GM23338 (cell line): ENCODE results near the gene CEP70. TPM values are rescaled to one million over a fixed set of nuclear protein-coding genes. Genes with fewer than 3 reads are reported as not detected.

Experiments
- ATAC-seq: fragments of 200-7000 bp; cut with Tn5 transposase; 3 replicates; pipeline ENCODE4 v1.9.1; 2020
- DNase-seq: peaks from one replicate; pipeline ENCODE4 v3.0.0-alpha.2; 2015; ENCODE audit warnings: low spot score
- H2AFZ ChIP-seq: fragments of 200-600 bp; sonication (generic); 2 replicates; pipeline ENCODE4 v1.8.0; 2016; ENCODE audit warnings: antibody characterized with exemption, mild to moderate bottlenecking, moderate library complexity
- H3F3A ChIP-seq: fragments of 200-600 bp; sonication (generic); replicated peaks from 2 replicates; pipeline ENCODE4 v1.8.0; 2017; ENCODE audit warnings: antibody characterized with exemption, mixed run types, low read depth
- H3K27ac ChIP-seq: fragments of 200-600 bp; sonication (generic); 2 replicates; pipeline ENCODE4 v1.6.1; 2016; ENCODE audit warnings: low read depth
- H3K27me3 ChIP-seq: fragments of 200-600 bp; sonication (generic); 2 replicates; pipeline ENCODE4 v1.8.0; 2016; ENCODE audit warnings: mild to moderate bottlenecking, mixed run types, moderate library complexity; ENCODE audit not compliant: insufficient read depth
- H3K36me3 ChIP-seq: fragments of 200-600 bp; sonication (generic); 2 replicates; pipeline ENCODE4 v1.8.0; 2016; ENCODE audit warnings: mild to moderate bottlenecking; ENCODE audit not compliant: insufficient read depth
- H3K4me1 ChIP-seq: fragments of 200-600 bp; sonication (generic); 2 replicates; pipeline ENCODE4 v1.8.0; 2016; ENCODE audit warnings: mild to moderate bottlenecking, moderate library complexity; ENCODE audit not compliant: insufficient read depth
- H3K4me2 ChIP-seq: fragments of 200-600 bp; sonication (generic); 2 replicates; pipeline ENCODE4 v1.7.1; 2017; ENCODE audit warnings: mixed run types
- H3K4me3 ChIP-seq: fragments of 200-600 bp; sonication (generic); 2 replicates; pipeline ENCODE4 v1.6.1; 2016; ENCODE audit warnings: mixed run types
- H3K79me2 ChIP-seq: fragments of 200-600 bp; sonication (generic); replicated peaks from 2 replicates; pipeline ENCODE4 v1.8.0; 2017; ENCODE audit warnings: mild to moderate bottlenecking; ENCODE audit not compliant: insufficient read depth
- H3K9me2 ChIP-seq: fragments of 200-600 bp; sonication (generic); 2 replicates; pipeline ENCODE4 v1.8.0; 2017; ENCODE audit not compliant: insufficient read depth
- H4K20me1 ChIP-seq: fragments of 200-600 bp; sonication (generic); replicated peaks from 2 replicates; pipeline ENCODE4 v1.8.0; 2017; ENCODE audit warnings: mild to moderate bottlenecking; ENCODE audit not compliant: insufficient read depth
- H3K27ac Mint-ChIP-seq: 2 replicates; pipeline ENCODE4 v1.8.0; 2020; ENCODE audit warnings: inconsistent platforms, mild to moderate bottlenecking, moderate library complexity, mixed read lengths
- H3K27me3 Mint-ChIP-seq: 3 replicates; pipeline ENCODE4 v1.8.0; 2022; ENCODE audit warnings: low read depth, mild to moderate bottlenecking, moderate library complexity, mixed read lengths, inconsistent platforms; ENCODE audit not compliant: insufficient read depth, poor library complexity
- H3K36me3 Mint-ChIP-seq: 3 replicates; pipeline ENCODE4 v1.8.0; 2021; ENCODE audit warnings: low read depth, mild to moderate bottlenecking, inconsistent platforms, moderate library complexity, mixed read lengths
- H3K4me1 Mint-ChIP-seq: 3 replicates; pipeline ENCODE4 v1.8.0; 2020; ENCODE audit warnings: mild to moderate bottlenecking, inconsistent platforms, mixed read lengths
- H3K4me3 Mint-ChIP-seq: 3 replicates; pipeline ENCODE4 v1.8.0; 2021; ENCODE audit warnings: moderate library complexity, mild to moderate bottlenecking, inconsistent platforms, mixed read lengths
- H3K9me3 Mint-ChIP-seq: 3 replicates; pipeline ENCODE4 v1.8.0; 2020; ENCODE audit warnings: moderate library complexity, mild to moderate bottlenecking, inconsistent platforms, mixed read lengths
- CREB1 ChIP-seq: fragments of 250-450 bp; sonication (Bioruptor Pico); IDR thresholded peaks from 2 replicates; pipeline ENCODE4 v1.5.0; 2020; ENCODE audit warnings: low read depth, mild to moderate bottlenecking, moderate library complexity
- EZH2 ChIP-seq: fragments of 200-600 bp; sonication (generic); IDR thresholded peaks from one replicate; pipeline ENCODE4 v1.8.0; 2017; ENCODE audit warnings: antibody characterized with exemption, mild to moderate bottlenecking, low read depth; ENCODE audit not compliant: unreplicated experiment
- EZH2phosphoT487 ChIP-seq: fragments of 200-600 bp; sonication (generic); IDR thresholded peaks from one replicate; pipeline ENCODE4 v1.8.1; 2018; ENCODE audit warnings: antibody characterized with exemption; ENCODE audit not compliant: unreplicated experiment
- JUNB ChIP-seq: IDR thresholded peaks from one replicate; pipeline ENCODE4 v1.6.1; 2016; ENCODE audit warnings: antibody characterized with exemption; ENCODE audit not compliant: unreplicated experiment
- NANOG ChIP-seq: IDR thresholded peaks from 2 replicates; pipeline ENCODE4 v1.6.1; 2016; ENCODE audit warnings: antibody characterized with exemption, borderline replicate concordance
- POLR2AphosphoS5 ChIP-seq: IDR thresholded peaks from 2 replicates; pipeline ENCODE4 v1.6.1; 2016; ENCODE audit warnings: antibody characterized with exemption, low read depth
- STAT1 ChIP-seq: IDR thresholded peaks from one replicate; pipeline ENCODE4 v1.6.1; 2016; ENCODE audit warnings: antibody characterized with exemption; ENCODE audit not compliant: unreplicated experiment
- ZNF114 ChIP-seq: fragments of 250-450 bp; sonication (Bioruptor Pico); IDR thresholded peaks from 2 replicates; pipeline ENCODE4 v1.5.0; 2020; ENCODE audit warnings: mild to moderate bottlenecking, moderate library complexity
- ZNF331 ChIP-seq: fragments of 250-450 bp; sonication (Bioruptor Pico); IDR thresholded peaks from 2 replicates; pipeline ENCODE4 v1.5.0; 2020; ENCODE audit warnings: low read depth, mild to moderate bottlenecking, moderate library complexity
- polyA plus RNA-seq: library from polyadenylated mRNA; unstranded; fragments of >200 nt; fragmentation: Nextera tagmentation; extraction: Ambion mirVana; gene quantifications from 2 replicates; pipeline ENCODE4 v1.2.1, GENCODE V29; 2016
- total RNA-seq: library from RNA; depleted of rRNA; stranded (reverse); fragments of >200 nt; shearing (Covaris generic); gene quantifications from 2 replicates; pipeline ENCODE4 v1.2.3, GENCODE V29; 2014
- TF ChIP-seq, protein P1 (sequence below), 2 experiments: fragments of 200-600 bp in 1 of 2; sonication (generic) in 1 of 2; conservative IDR thresholded peaks; 2 replicates each; pipeline versions ENCODE4 v1.5.1 to v1.6.1; 2016 to 2017; ENCODE audit warnings: antibody characterized with exemption in 2 of 2, low read depth in 2 of 2, mild to moderate bottlenecking in 2 of 2, moderate library complexity in 1 of 2
- TF ChIP-seq, protein P2 (sequence below): IDR thresholded peaks from one replicate; pipeline ENCODE4 v1.6.1; 2018; ENCODE audit warnings: antibody characterized with exemption; ENCODE audit not compliant: unreplicated experiment
- TF ChIP-seq, protein P3 (sequence below): IDR thresholded peaks from 2 replicates; pipeline ENCODE4 v1.6.1; 2016; ENCODE audit warnings: antibody characterized with exemption
- TF ChIP-seq, protein P4 (sequence below): fragments of 250-450 bp; sonication (Bioruptor Pico); IDR thresholded peaks from 2 replicates; pipeline ENCODE4 v1.5.0; 2020; ENCODE audit warnings: mild to moderate bottlenecking, moderate library complexity

Gene CEP70
- total and polyA plus RNA-seq, 2 experiments from 2014 or later, result 28.8 to 31.4 TPM

DNA sequence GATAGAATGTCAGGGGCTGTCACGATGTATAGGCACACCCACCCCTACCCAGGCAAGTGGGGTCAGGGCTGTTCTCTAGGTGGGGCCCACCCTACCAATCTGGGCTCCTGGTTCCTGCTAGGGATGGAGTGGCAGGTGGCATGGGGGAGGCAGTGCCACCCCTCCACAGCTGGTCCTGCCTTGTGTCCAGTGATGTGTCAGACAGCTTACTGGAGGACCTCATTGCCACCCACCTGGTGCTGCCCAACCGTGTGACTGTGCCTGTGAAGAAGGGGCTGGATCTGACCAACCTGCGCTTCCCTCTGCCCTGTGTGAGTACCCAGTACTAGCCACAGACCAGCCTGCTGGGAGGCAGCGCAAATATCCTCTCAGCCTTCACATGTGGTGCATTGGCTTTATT is 132.2 kb downstream of the CEP70 start:
- 0 out of 3 replicates have a peak, but pooled peaks cover 5% of the 10 kb centered on the region for H3K9me3 Mint-ChIP-seq
- ATAC-seq, result no peak
- no peak for DNase-seq

More for the DNA sequence above, 132.2 kb downstream of the CEP70 start:
- H3K36me3 ChIP-seq, result no peaks in the 10 kb centered on the region
- no peak overlapping the region for H3K27ac Mint-ChIP-seq
- H3K4me3 ChIP-seq, result no peak overlapping the region
- no peaks in the 10 kb centered on the region for H3K9me2 ChIP-seq
- H3K4me1 Mint-ChIP-seq, result peaks cover 8% of the 10 kb centered on the region; the same call in 2 of the 3 replicates
- peaks cover 4% of the 10 kb centered on the region for H3K27me3 Mint-ChIP-seq
- no peak for TF ChIP-seq CREB1 (CRISPR knock-in tag)
- TF ChIP-seq, protein P1, sequence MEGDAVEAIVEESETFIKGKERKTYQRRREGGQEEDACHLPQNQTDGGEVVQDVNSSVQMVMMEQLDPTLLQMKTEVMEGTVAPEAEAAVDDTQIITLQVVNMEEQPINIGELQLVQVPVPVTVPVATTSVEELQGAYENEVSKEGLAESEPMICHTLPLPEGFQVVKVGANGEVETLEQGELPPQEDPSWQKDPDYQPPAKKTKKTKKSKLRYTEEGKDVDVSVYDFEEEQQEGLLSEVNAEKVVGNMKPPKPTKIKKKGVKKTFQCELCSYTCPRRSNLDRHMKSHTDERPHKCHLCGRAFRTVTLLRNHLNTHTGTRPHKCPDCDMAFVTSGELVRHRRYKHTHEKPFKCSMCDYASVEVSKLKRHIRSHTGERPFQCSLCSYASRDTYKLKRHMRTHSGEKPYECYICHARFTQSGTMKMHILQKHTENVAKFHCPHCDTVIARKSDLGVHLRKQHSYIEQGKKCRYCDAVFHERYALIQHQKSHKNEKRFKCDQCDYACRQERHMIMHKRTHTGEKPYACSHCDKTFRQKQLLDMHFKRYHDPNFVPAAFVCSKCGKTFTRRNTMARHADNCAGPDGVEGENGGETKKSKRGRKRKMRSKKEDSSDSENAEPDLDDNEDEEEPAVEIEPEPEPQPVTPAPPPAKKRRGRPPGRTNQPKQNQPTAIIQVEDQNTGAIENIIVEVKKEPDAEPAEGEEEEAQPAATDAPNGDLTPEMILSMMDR (conservative IDR thresholded peaks at IDR 0.05; ENCODE audit: low read depth in 2 of 2), result no peak
- TF ChIP-seq, protein P2, sequence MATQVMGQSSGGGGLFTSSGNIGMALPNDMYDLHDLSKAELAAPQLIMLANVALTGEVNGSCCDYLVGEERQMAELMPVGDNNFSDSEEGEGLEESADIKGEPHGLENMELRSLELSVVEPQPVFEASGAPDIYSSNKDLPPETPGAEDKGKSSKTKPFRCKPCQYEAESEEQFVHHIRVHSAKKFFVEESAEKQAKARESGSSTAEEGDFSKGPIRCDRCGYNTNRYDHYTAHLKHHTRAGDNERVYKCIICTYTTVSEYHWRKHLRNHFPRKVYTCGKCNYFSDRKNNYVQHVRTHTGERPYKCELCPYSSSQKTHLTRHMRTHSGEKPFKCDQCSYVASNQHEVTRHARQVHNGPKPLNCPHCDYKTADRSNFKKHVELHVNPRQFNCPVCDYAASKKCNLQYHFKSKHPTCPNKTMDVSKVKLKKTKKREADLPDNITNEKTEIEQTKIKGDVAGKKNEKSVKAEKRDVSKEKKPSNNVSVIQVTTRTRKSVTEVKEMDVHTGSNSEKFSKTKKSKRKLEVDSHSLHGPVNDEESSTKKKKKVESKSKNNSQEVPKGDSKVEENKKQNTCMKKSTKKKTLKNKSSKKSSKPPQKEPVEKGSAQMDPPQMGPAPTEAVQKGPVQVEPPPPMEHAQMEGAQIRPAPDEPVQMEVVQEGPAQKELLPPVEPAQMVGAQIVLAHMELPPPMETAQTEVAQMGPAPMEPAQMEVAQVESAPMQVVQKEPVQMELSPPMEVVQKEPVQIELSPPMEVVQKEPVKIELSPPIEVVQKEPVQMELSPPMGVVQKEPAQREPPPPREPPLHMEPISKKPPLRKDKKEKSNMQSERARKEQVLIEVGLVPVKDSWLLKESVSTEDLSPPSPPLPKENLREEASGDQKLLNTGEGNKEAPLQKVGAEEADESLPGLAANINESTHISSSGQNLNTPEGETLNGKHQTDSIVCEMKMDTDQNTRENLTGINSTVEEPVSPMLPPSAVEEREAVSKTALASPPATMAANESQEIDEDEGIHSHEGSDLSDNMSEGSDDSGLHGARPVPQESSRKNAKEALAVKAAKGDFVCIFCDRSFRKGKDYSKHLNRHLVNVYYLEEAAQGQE, result no peak
- no peak for TF ChIP-seq EZH2phosphoT487
- no peak for TF ChIP-seq POLR2AphosphoS5
- no peak for TF ChIP-seq ZNF114 (CRISPR knock-in tag)
- TF ChIP-seq JUNB, result no peak
- TF ChIP-seq, protein P3, sequence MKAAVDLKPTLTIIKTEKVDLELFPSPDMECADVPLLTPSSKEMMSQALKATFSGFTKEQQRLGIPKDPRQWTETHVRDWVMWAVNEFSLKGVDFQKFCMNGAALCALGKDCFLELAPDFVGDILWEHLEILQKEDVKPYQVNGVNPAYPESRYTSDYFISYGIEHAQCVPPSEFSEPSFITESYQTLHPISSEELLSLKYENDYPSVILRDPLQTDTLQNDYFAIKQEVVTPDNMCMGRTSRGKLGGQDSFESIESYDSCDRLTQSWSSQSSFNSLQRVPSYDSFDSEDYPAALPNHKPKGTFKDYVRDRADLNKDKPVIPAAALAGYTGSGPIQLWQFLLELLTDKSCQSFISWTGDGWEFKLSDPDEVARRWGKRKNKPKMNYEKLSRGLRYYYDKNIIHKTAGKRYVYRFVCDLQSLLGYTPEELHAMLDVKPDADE, result no peak
- no peak for TF ChIP-seq ZNF331 (CRISPR knock-in tag)
- TF ChIP-seq NANOG, result no peak
- TF ChIP-seq, protein P4, sequence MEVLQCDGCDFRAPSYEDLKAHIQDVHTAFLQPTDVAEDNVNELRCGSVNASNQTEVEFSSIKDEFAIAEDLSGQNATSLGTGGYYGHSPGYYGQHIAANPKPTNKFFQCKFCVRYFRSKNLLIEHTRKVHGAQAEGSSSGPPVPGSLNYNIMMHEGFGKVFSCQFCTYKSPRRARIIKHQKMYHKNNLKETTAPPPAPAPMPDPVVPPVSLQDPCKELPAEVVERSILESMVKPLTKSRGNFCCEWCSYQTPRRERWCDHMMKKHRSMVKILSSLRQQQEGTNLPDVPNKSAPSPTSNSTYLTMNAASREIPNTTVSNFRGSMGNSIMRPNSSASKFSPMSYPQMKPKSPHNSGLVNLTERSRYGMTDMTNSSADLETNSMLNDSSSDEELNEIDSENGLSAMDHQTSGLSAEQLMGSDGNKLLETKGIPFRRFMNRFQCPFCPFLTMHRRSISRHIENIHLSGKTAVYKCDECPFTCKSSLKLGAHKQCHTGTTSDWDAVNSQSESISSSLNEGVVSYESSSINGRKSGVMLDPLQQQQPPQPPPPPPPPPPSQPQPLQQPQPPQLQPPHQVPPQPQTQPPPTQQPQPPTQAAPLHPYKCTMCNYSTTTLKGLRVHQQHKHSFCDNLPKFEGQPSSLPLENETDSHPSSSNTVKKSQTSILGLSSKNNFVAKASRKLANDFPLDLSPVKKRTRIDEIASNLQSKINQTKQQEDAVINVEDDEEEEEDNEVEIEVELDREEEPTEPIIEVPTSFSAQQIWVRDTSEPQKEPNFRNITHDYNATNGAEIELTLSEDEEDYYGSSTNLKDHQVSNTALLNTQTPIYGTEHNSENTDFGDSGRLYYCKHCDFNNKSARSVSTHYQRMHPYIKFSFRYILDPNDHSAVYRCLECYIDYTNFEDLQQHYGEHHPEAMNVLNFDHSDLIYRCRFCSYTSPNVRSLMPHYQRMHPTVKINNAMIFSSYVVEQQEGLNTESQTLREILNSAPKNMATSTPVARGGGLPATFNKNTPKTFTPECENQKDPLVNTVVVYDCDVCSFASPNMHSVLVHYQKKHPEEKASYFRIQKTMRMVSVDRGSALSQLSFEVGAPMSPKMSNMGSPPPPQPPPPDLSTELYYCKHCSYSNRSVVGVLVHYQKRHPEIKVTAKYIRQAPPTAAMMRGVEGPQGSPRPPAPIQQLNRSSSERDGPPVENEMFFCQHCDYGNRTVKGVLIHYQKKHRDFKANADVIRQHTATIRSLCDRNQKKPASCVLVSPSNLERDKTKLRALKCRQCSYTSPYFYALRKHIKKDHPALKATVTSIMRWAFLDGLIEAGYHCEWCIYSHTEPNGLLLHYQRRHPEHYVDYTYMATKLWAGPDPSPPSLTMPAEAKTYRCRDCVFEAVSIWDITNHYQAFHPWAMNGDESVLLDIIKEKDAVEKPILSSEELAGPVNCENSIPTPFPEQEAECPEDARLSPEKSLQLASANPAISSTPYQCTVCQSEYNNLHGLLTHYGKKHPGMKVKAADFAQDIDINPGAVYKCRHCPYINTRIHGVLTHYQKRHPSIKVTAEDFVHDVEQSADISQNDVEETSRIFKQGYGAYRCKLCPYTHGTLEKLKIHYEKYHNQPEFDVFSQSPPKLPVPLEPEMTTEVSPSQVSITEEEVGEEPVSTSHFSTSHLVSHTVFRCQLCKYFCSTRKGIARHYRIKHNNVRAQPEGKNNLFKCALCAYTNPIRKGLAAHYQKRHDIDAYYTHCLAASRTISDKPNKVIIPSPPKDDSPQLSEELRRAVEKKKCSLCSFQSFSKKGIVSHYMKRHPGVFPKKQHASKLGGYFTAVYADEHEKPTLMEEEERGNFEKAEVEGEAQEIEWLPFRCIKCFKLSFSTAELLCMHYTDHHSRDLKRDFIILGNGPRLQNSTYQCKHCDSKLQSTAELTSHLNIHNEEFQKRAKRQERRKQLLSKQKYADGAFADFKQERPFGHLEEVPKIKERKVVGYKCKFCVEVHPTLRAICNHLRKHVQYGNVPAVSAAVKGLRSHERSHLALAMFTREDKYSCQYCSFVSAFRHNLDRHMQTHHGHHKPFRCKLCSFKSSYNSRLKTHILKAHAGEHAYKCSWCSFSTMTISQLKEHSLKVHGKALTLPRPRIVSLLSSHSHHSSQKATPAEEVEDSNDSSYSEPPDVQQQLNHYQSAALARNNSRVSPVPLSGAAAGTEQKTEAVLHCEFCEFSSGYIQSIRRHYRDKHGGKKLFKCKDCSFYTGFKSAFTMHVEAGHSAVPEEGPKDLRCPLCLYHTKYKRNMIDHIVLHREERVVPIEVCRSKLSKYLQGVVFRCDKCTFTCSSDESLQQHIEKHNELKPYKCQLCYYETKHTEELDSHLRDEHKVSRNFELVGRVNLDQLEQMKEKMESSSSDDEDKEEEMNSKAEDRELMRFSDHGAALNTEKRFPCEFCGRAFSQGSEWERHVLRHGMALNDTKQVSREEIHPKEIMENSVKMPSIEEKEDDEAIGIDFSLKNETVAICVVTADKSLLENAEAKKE, result no peak
- TF ChIP-seq STAT1, result no peak
- TF ChIP-seq EZH2, result no peak
- 0 out of 2 replicates have a peak, but pooled peaks cover 1% of the 10 kb centered on the region for H4K20me1 ChIP-seq
- peaks cover 16% of the 10 kb centered on the region for H3K36me3 Mint-ChIP-seq
- H3K79me2 ChIP-seq, result no peaks in the 10 kb centered on the region
- no peaks in the 10 kb centered on the region for H3F3A ChIP-seq
- H3K27me3 ChIP-seq, result no peaks in the 10 kb centered on the region
- H3K4me3 Mint-ChIP-seq, result no peak overlapping the region
- no peaks in the 10 kb centered on the region for H3K4me1 ChIP-seq
- no peak overlapping the region for H3K27ac ChIP-seq
- H3K4me2 ChIP-seq, result no peak overlapping the region
- no peak overlapping the region for H2AFZ ChIP-seq
